B cell (primary cell): ENCODE data around the gene ETV6. TPM values are rescaled to one million over a fixed set of nuclear protein-coding genes. Genes with fewer than 3 reads are reported as not detected.

ENCODE experiments used
- ATAC-seq: fragments of 200-7000 bp; cut with Tn5 transposase; one replicate; pipeline ENCODE4 v1.10.0; 2021; ENCODE audit warnings: low read depth, mild to moderate bottlenecking, moderate number of reproducible peaks, moderate library complexity
- CTCF ChIA-PET: fragments of 350-600 bp; sonication (Branson Sonifier 250); formaldehyde crosslinking; loops from one replicate; lab custom pipeline; 2021; ENCODE audit warnings: antibody characterized with exemption, inconsistent platforms; lab: Charles Lee
- POLR2A ChIA-PET: fragments of 350-600 bp; sonication (Branson Sonifier 250); formaldehyde crosslinking; loops from one replicate; lab custom pipeline; 2021; ENCODE audit warnings: antibody characterized with exemption; lab: Charles Lee
- DNase-seq: peaks from one replicate; pipeline ENCODE4 v3.0.0; 2013
- H2AFZ ChIP-seq: 2 replicates; pipeline ENCODE4 v1.6.1; 2012; ENCODE audit warnings: mild to moderate bottlenecking, low read depth, low read length; ENCODE audit not compliant: insufficient read depth, poor library complexity, severe bottlenecking
- H3K27ac ChIP-seq, 2 donors: 1 replicate in 1 of 2; 2 replicates in 1 of 2; pipeline ENCODE4 v1.5.1; 2012 to 2013; ENCODE audit warnings: low read length in 2 of 2, mild to moderate bottlenecking in 2 of 2, moderate library complexity in 1 of 2
- H3K27me3 ChIP-seq, 4 experiments: fragments of 200-600 bp in 1 of 4; sonication (generic) in 1 of 4; replicated peaks in 1 of 4; 1 replicate in 2 of 4; 2 replicates in 2 of 4; pipeline versions ENCODE4 v1.6.1 to v1.7.0; 2013 to 2016; ENCODE audit warnings: low read length in 3 of 4, mild to moderate bottlenecking in 2 of 4, mixed read lengths in 1 of 4, moderate library complexity in 1 of 4; ENCODE audit not compliant: insufficient read depth in 4 of 4, control insufficient read depth in 3 of 4; ENCODE audit errors: control extremely low read depth in 1 of 4
- H3K36me3 ChIP-seq, 2 experiments: replicated peaks in 1 of 2; 1 replicate in 1 of 2; 2 replicates in 1 of 2; pipeline versions ENCODE4 v1.6.1 to v1.7.1; 2013; ENCODE audit warnings: low read length in 1 of 2; ENCODE audit not compliant: insufficient read depth in 2 of 2, control insufficient read depth in 1 of 2; ENCODE audit errors: control extremely low read depth in 1 of 2, extremely low read depth in 1 of 2
- H3K4me1 ChIP-seq, 2 donors: fragments of 200-600 bp in 1 of 2; sonication (generic) in 1 of 2; 1 replicate in 1 of 2; 2 replicates in 1 of 2; pipeline versions ENCODE4 v1.5.1 to v1.6.1; 2013 to 2017; ENCODE audit warnings: low read length in 2 of 2; ENCODE audit not compliant: control insufficient read depth in 2 of 2, insufficient read depth in 2 of 2
- H3K4me2 ChIP-seq: replicated peaks from 2 replicates; pipeline ENCODE3; 2012; ENCODE audit warnings: mild to moderate bottlenecking, low read depth, low read length; ENCODE audit not compliant: poor library complexity, severe bottlenecking
- H3K4me3 ChIP-seq, 5 experiments: fragments of 200-600 bp in 1 of 5; sonication (generic) in 1 of 5; 1 replicate in 3 of 5; 2 replicates in 2 of 5; pipeline versions ENCODE4 v1.5.1 to v1.7.0; 2011 to 2016; ENCODE audit warnings: low read length in 4 of 5, mild to moderate bottlenecking in 4 of 5, low read depth in 2 of 5, control low read depth in 1 of 5, moderate library complexity in 1 of 5; ENCODE audit not compliant: insufficient read depth in 1 of 5; ENCODE audit errors: control extremely low read depth in 1 of 5, extremely low read depth in 1 of 5
- H3K79me2 ChIP-seq: fragments of 200-600 bp; sonication (generic); one replicate; pipeline ENCODE4 v1.6.0; 2016; ENCODE audit warnings: low read length; ENCODE audit not compliant: control insufficient read depth, insufficient read depth
- H3K9ac ChIP-seq: fragments of 200-600 bp; sonication (generic); 2 replicates; pipeline ENCODE4 v1.6.1; 2017; ENCODE audit warnings: mild to moderate bottlenecking, low read length, moderate library complexity
- H3K9me3 ChIP-seq, 3 donors: one replicate each; pipeline versions ENCODE4 v1.6.1 to v1.7.1; 2013; ENCODE audit warnings: low read length in 2 of 3; ENCODE audit not compliant: control insufficient read depth in 2 of 3, insufficient read depth in 1 of 3; ENCODE audit errors: control extremely low read depth in 1 of 3
- H4K20me1 ChIP-seq: 2 replicates; pipeline ENCODE4 v1.6.0; 2012; ENCODE audit warnings: mild to moderate bottlenecking, low read length; ENCODE audit not compliant: insufficient read depth, control insufficient read depth, poor library complexity, severe bottlenecking
- H3K27ac Mint-ChIP-seq: one replicate; pipeline ENCODE4 v1.8.0; 2021; ENCODE audit warnings: mixed read lengths
- H3K27me3 Mint-ChIP-seq: one replicate; pipeline ENCODE4 v1.8.0; 2021; ENCODE audit warnings: mixed read lengths
- H3K4me1 Mint-ChIP-seq: one replicate; pipeline ENCODE4 v1.8.0; 2021; ENCODE audit warnings: mixed read lengths
- H3K4me3 Mint-ChIP-seq: one replicate; pipeline ENCODE4 v1.8.0; 2021; ENCODE audit warnings: mixed read lengths
- H3K9me3 Mint-ChIP-seq: one replicate; pipeline ENCODE4 v1.8.0; 2022; ENCODE audit warnings: mixed read lengths; ENCODE audit not compliant: insufficient read depth
- CTCF ChIP-seq: fragments of 200-600 bp; IDR thresholded peaks from one replicate; pipeline ENCODE4 v1.8.0; 2022; ENCODE audit warnings: antibody characterized with exemption, mild to moderate bottlenecking
- EZH2 ChIP-seq: IDR thresholded peaks from 2 replicates; pipeline ENCODE4 v1.6.1; 2012; ENCODE audit warnings: borderline replicate concordance, low read depth, mild to moderate bottlenecking, moderate library complexity, low read length; ENCODE audit not compliant: insufficient read depth, poor library complexity, severe bottlenecking
- WGBS: methylation state at CpG from one replicate; pipeline ENCODE4 v1.1.5; 2013; ENCODE audit warnings: missing lambda C conversion rate; ENCODE audit not compliant: insufficient coverage; 5-methylcytosine and 5-hydroxymethylcytosine counted together
- intact Hi-C: fragments of 100-400 bp; cut with micrococcal nuclease; formaldehyde crosslinking; loops from one replicate; pipeline ENCODE4 v1.10.0; 2022
- polyA plus RNA-seq: library from polyadenylated mRNA; depleted of rRNA; stranded (reverse); fragments of >200 nt; gene quantifications from 2 replicates; pipeline ENCODE4 v1.2.3, GENCODE V29; 2012
- total RNA-seq, 2 donors: library from RNA; stranded (reverse); fragments of 120-200 nt in 1 of 2; gene quantifications; 1 replicate in 1 of 2; 2 replicates in 1 of 2; pipeline versions ENCODE4 v1.2.3 to v1.2.4, GENCODE V29; 2013 to 2022

ETV6 gene
- total and polyA plus RNA-seq, 2 donors (not counting 1 experiment from before 2014, with no cell fraction given): 17.4 to 123 TPM

- Histone ChIP-seq H3K27me3 (no peaks in the 10 kb centered on the region), H3K4me2 (peak overlapping the region; percentile 38), H2AFZ (no peak overlapping the region), H3K4me1 (peaks cover 67 to 80% of the 10 kb centered on the region in 2 donors), H3K36me3 (no peaks in the 10 kb centered on the region), H3K9ac (no peak overlapping the region), H3K27ac (no peak overlapping the region), H3K9me3 (peaks cover 0 to 7% (median 6%) of the 10 kb centered on the region in 3 donors), H3K79me2 (peaks cover 70% of the 10 kb centered on the region), H4K20me1 (peaks cover 60% of the 10 kb centered on the region), H3K4me3 (no peak overlapping the region)
- no peak for TF ChIP-seq CTCF
- TF ChIP-seq EZH2: no peak
- no peaks in the 10 kb centered on the region for H3K27me3 Mint-ChIP-seq
- CTCF ChIA-PET: no interaction called here
- peak; percentile 28 for DNase-seq
- H3K4me3 Mint-ChIP-seq: peak overlapping the region; percentile 11
- H3K27ac Mint-ChIP-seq: peak overlapping the region; percentile 51
- H3K4me1 Mint-ChIP-seq: peaks cover 92% of the 10 kb centered on the region
- H3K9me3 Mint-ChIP-seq: peaks cover 5% of the 10 kb centered on the region
- no peak for ATAC-seq
- POLR2A ChIA-PET: no interaction called here
- 20% methylated on average over 7 of the region's 8 CpGs for WGBS
- intact Hi-C loops: no loop called here
Observed at GRCh38 chr12:11725686-11726085, 76.2 kb downstream of the ETV6 start.

- no peaks in the 10 kb centered on the region for H3K36me3 ChIP-seq
- no peak overlapping the region for H3K9ac ChIP-seq
- Mint-ChIP-seq H3K4me3 (no peak overlapping the region), H3K27me3 (no peaks in the 10 kb centered on the region), H3K27ac (peak overlapping the region; percentile 53), H3K9me3 (peaks cover 5% of the 10 kb centered on the region), H3K4me1 (peaks cover 95% of the 10 kb centered on the region)
- H4K20me1 ChIP-seq: peaks cover 62% of the 10 kb centered on the region
- TF ChIP-seq CTCF (no peak), EZH2 (no peak)
- intact Hi-C loops: no loop called here
- H3K27me3 ChIP-seq: no peaks in the 10 kb centered on the region
- WGBS: 83% methylated on average over 2 of the region's 3 CpGs
- H3K4me2 ChIP-seq: peak overlapping the region; percentile 38
- H3K4me3 ChIP-seq: no peak overlapping the region
- ATAC-seq (no peak), DNase-seq (no peak)
- no peak overlapping the region for H2AFZ ChIP-seq
- H3K79me2 ChIP-seq: peaks cover 60% of the 10 kb centered on the region
- ChIA-PET CTCF (interaction anchor here (1.2 to 1.9 kb wide), 3 partner anchors 10 to 307 kb away, joined by 4 read pairs; no protein-coding TSS in a partner anchor), POLR2A (interaction anchor here (0.6 to 1.4 kb wide), 2 partner anchors 77 to 82 kb away, joined by 3 read pairs; partner anchors contain the start of gene ETV6)
- H3K9me3 ChIP-seq: peaks cover 0 to 7% (median 6%) of the 10 kb centered on the region in 3 donors
- no peak overlapping the region for H3K27ac ChIP-seq
- H3K4me1 ChIP-seq: peaks cover 77 to 89% of the 10 kb centered on the region in 2 donors
Observed at GRCh38 chr12:11726659-11727058, 77.2 kb downstream of the ETV6 start.
